HL-60/S4 treated with retinoic acid at 250 ng/mL for 4 days and 3 days (cell line): ENCODE results near the gene NRROS.

Experiments
- in situ Hi-C: fragments of 300-500 bp; cut with MboI; formaldehyde crosslinking; loops from 2 replicates; pipeline ENCODE4 v1.7.0; 2022; ENCODE audit warnings: low sequenced_read_pairs

The NRROS gene

GRCh38 chr3:196673632-196674031 lies 34.1 kb downstream of the NRROS start:
- in situ Hi-C loops, result no loop called here

GRCh38 chr3:196677353-196677752 lies 37.9 kb downstream of the NRROS start:
- in situ Hi-C loops, result no loop called here

GRCh38 chr3:196677931-196678330 lies 38.4 kb downstream of the NRROS start:
- in situ Hi-C loops, result no loop called here

- in situ Hi-C loops, result loop anchor here (10.0 kb wide), 1 partner anchor 70 kb away; no protein-coding TSS in a partner anchor
These were observed 45.3 kb downstream of the NRROS start for GRCh38 chr3:196684548-196685407.

GRCh38 chr3:196686436-196686835 lies 46.9 kb downstream of the NRROS start:
- in situ Hi-C loops, result loop anchor here (10.0 kb wide), 1 partner anchor 72 kb away; no protein-coding TSS in a partner anchor

- in situ Hi-C loops, result loop anchor here (10.0 kb wide), 1 partner anchor 74 kb away; no protein-coding TSS in a partner anchor
These were observed 48.9 kb downstream of the NRROS start for GRCh38 chr3:196688349-196688748.

- in situ Hi-C loops, result loop anchor here (10.0 kb wide), 1 partner anchor 75 kb away; no protein-coding TSS in a partner anchor
These were observed 50.6 kb downstream of the NRROS start for GRCh38 chr3:196689941-196690660.

- in situ Hi-C loops, result no loop called here
These were observed 51.9 kb downstream of the NRROS start for GRCh38 chr3:196691386-196691785.

GRCh38 chr3:196694202-196694638 lies 54.7 kb downstream of the NRROS start:
- in situ Hi-C loops, result no loop called here

GRCh38 chr3:196694941-196695848 lies 55.7 kb downstream of the NRROS start:
- in situ Hi-C loops, result no loop called here

GRCh38 chr3:196695849-196696226 lies 56.3 kb downstream of the NRROS start:
- in situ Hi-C loops, result no loop called here

GRCh38 chr3:196697270-196697669 lies 57.8 kb downstream of the NRROS start:
- in situ Hi-C loops, result no loop called here

- in situ Hi-C loops, result no loop called here
These were observed 60.3 kb downstream of the NRROS start for GRCh38 chr3:196699749-196700148.

GRCh38 chr3:196700801-196701200 lies 61.3 kb downstream of the NRROS start:
- in situ Hi-C loops, result no loop called here

- in situ Hi-C loops, result no loop called here
These were observed 66.8 kb downstream of the NRROS start for GRCh38 chr3:196706327-196706726.

- in situ Hi-C loops, result no loop called here
These were observed 67.2 kb downstream of the NRROS start for GRCh38 chr3:196706731-196707130.

GRCh38 chr3:196707566-196707965 lies 68.1 kb downstream of the NRROS start:
- in situ Hi-C loops, result no loop called here

GRCh38 chr3:196708467-196708866 lies 69.0 kb downstream of the NRROS start:
- in situ Hi-C loops, result no loop called here
